ENCODE results near the gene SERPINA7.
"Not testable (repeated sequence)": the region's sequence is repeated elsewhere in the genome, so short reads cannot be mapped to it uniquely, and the experiment has no call there.

Gene SERPINA7

DNA sequence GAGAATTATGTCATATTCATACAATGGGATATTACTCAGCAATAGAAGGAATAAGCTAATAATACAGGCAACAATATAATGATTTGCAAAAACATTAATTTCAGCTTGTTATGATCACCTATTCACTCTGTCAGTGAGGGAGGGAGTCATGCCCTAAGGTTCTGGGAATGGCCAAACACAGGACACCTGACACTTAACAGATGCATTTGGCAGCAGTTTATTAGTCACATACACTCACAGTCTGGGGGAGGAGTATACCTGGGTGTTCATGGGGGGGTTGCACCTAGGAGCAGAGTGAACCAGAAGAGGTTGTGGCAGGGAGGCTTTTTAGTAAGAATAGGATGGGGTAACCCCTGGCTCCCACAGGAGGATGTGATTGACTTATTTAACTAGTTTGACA, 38.3 kb downstream of the SERPINA7 start:
- Histone ChIP-seq H3K9ac (ENCODE audit: low read length) (no peak overlapping the region), H4K20me1 (ENCODE audit: insufficient read depth, low read length) (no peaks in the 10 kb centered on the region), H3K9me2 (ENCODE audit: low read depth, low read length) (no peaks in the 10 kb centered on the region), H3K27ac (ENCODE audit: low read depth, low read length, poor library complexity, severe bottlenecking) (no peak overlapping the region), H3K27me3 (ENCODE audit: insufficient read depth, low read length) (no peaks in the 10 kb centered on the region), H3K4me3 (ENCODE audit: low read depth, low read length, poor library complexity, severe bottlenecking) (no peak overlapping the region), H3K9me3 (ENCODE audit: low read length) (no peaks in the 10 kb centered on the region), H3K4me1 (ENCODE audit: insufficient read depth, low read length, severe bottlenecking) (no peaks in the 10 kb centered on the region), H3K36me3 (ENCODE audit: insufficient read depth, low read length) (no peaks in the 10 kb centered on the region), H3K4me2 (ENCODE audit: low read length) (no peak overlapping the region), H3F3A (ENCODE audit: insufficient read depth, low read length) (no peaks in the 10 kb centered on the region), H3K79me2 (ENCODE audit: insufficient read depth, low read length) (no peaks in the 10 kb centered on the region), H2AFZ (ENCODE audit: low read length) (no peak overlapping the region)
- no peak for TF ChIP-seq EZH2 (IDR thresholded peaks at IDR 0.05; ENCODE audit: borderline replicate concordance, low read length)
- TF ChIP-seq, protein P1, sequence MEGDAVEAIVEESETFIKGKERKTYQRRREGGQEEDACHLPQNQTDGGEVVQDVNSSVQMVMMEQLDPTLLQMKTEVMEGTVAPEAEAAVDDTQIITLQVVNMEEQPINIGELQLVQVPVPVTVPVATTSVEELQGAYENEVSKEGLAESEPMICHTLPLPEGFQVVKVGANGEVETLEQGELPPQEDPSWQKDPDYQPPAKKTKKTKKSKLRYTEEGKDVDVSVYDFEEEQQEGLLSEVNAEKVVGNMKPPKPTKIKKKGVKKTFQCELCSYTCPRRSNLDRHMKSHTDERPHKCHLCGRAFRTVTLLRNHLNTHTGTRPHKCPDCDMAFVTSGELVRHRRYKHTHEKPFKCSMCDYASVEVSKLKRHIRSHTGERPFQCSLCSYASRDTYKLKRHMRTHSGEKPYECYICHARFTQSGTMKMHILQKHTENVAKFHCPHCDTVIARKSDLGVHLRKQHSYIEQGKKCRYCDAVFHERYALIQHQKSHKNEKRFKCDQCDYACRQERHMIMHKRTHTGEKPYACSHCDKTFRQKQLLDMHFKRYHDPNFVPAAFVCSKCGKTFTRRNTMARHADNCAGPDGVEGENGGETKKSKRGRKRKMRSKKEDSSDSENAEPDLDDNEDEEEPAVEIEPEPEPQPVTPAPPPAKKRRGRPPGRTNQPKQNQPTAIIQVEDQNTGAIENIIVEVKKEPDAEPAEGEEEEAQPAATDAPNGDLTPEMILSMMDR (IDR thresholded peaks at IDR 0.05; ENCODE audit: low read length), result no peak

DNA sequence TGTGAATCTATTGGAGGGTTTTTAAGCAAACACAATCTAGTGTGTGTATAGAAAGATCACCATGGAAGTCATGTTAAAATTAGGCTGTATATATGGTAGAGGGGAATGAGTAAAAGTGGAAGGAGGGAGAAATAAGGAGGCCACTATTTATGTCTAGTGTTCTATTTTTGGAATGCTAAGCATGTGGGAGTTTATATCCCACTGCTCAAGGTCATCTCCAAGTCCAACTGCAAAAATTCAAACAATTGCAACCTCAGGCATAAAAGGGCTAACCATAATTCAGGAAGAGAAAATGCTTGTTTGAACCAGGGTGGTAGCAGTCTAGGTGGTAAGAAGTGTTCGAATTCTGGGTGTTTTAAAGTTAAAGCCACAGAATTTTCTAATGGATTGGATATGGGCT, 39.2 kb downstream of the SERPINA7 start:
- H3K9ac ChIP-seq (ENCODE audit: low read length), result no peak overlapping the region
- H3K4me3 ChIP-seq (ENCODE audit: low read depth, low read length, poor library complexity, severe bottlenecking), result no peak overlapping the region
- H3K4me1 ChIP-seq (ENCODE audit: insufficient read depth, low read length, severe bottlenecking), result no peaks in the 10 kb centered on the region
- no peak overlapping the region for H2AFZ ChIP-seq (ENCODE audit: low read length)
- H3K36me3 ChIP-seq (ENCODE audit: insufficient read depth, low read length), result no peaks in the 10 kb centered on the region
- H3K9me2 ChIP-seq (ENCODE audit: low read depth, low read length), result no peaks in the 10 kb centered on the region
- no peaks in the 10 kb centered on the region for H4K20me1 ChIP-seq (ENCODE audit: insufficient read depth, low read length)
- no peak overlapping the region for H3K4me2 ChIP-seq (ENCODE audit: low read length)
- H3K27me3 ChIP-seq (ENCODE audit: insufficient read depth, low read length), result no peaks in the 10 kb centered on the region
- no peak overlapping the region for H3K27ac ChIP-seq (ENCODE audit: low read depth, low read length, poor library complexity, severe bottlenecking)
- H3F3A ChIP-seq (ENCODE audit: insufficient read depth, low read length), result no peaks in the 10 kb centered on the region
- H3K9me3 ChIP-seq (ENCODE audit: low read length), result no peaks in the 10 kb centered on the region
- TF ChIP-seq, protein P1 (IDR thresholded peaks at IDR 0.05; ENCODE audit: low read length), result no peak
- no peak for TF ChIP-seq EZH2 (IDR thresholded peaks at IDR 0.05; ENCODE audit: borderline replicate concordance, low read length)
- no peaks in the 10 kb centered on the region for H3K79me2 ChIP-seq (ENCODE audit: insufficient read depth, low read length)

DNA sequence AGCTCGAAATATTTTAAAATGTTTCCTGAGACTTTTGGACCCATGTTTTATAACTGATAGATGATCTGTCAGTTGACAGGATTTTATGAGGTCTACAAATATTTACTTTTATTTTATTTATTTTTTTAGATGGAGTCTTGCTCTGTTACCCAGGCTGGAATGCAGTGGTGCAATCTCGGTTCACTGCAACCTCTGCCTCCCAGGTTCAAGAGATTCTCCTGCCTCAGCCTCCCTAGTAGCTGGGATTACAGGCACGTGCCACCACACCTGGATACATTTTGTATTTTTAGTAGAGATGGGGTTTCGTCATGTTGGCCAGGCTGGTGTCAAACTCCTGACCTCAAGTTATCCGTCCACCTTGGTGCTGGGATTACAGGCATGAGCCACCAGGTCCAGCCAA, 50.0 kb downstream of the SERPINA7 start:
- not testable (repeated sequence) for H2AFZ ChIP-seq (ENCODE audit: low read length); H3K9me2 ChIP-seq (ENCODE audit: low read depth, low read length); H3K27me3 ChIP-seq (ENCODE audit: insufficient read depth, low read length); H3K36me3 ChIP-seq (ENCODE audit: insufficient read depth, low read length); H3F3A ChIP-seq (ENCODE audit: insufficient read depth, low read length); H3K4me1 ChIP-seq (ENCODE audit: insufficient read depth, low read length, severe bottlenecking); H4K20me1 ChIP-seq (ENCODE audit: insufficient read depth, low read length); H3K4me2 ChIP-seq (ENCODE audit: low read length); H3K9ac ChIP-seq (ENCODE audit: low read length); H3K9me3 ChIP-seq (ENCODE audit: low read length); H3K79me2 ChIP-seq (ENCODE audit: insufficient read depth, low read length); H3K4me3 ChIP-seq (ENCODE audit: low read depth, low read length, poor library complexity, severe bottlenecking); H3K27ac ChIP-seq (ENCODE audit: low read depth, low read length, poor library complexity, severe bottlenecking)

Measured in OCI-LY1 (cell line).